HCT116 (cell line): Measurements from ENCODE around the gene SIPA1L3.

Experiments
- CBX3 ChIP-seq: IDR thresholded peaks from 2 replicates; pipeline ENCODE4 v1.6.1; 2012; ENCODE audit warnings: low read depth
- CEBPB ChIP-seq: IDR thresholded peaks from 2 replicates; pipeline ENCODE4 v1.6.1; 2012; ENCODE audit warnings: low read depth
- CTCF ChIP-seq, 3 experiments: fragments of 200-600 bp in 1 of 3; sonication (generic) in 1 of 3; IDR thresholded peaks in 2 of 3; conservative IDR thresholded peaks in 1 of 3; 2 replicates each; pipeline ENCODE4 v1.5.1; 2012 to 2017; ENCODE audit warnings: low read depth in 2 of 3, low read length in 2 of 3, antibody characterized with exemption in 1 of 3, borderline replicate concordance in 1 of 3, control low read depth in 1 of 3, mild to moderate bottlenecking in 1 of 3, mixed read lengths in 1 of 3, mixed run types in 1 of 3, moderate library complexity in 1 of 3; ENCODE audit not compliant: insufficient read depth in 1 of 3
- EZH2 ChIP-seq: fragments of 200-600 bp; sonication (generic); IDR thresholded peaks from 2 replicates; pipeline ENCODE4 v1.6.1; 2017; ENCODE audit warnings: antibody characterized with exemption, mixed run types
- EZH2phosphoT487 ChIP-seq: fragments of 200-600 bp; IDR thresholded peaks from 2 replicates; pipeline ENCODE4 v1.6.1; 2018; ENCODE audit warnings: antibody characterized with exemption, borderline replicate concordance
- POLR2A ChIP-seq: IDR thresholded peaks from 2 replicates; pipeline ENCODE4 v1.7.0; 2011; ENCODE audit warnings: borderline replicate concordance; ENCODE audit not compliant: insufficient read depth, insufficient read length; ENCODE audit errors: extremely low read depth
- POLR2AphosphoS5 ChIP-seq: IDR thresholded peaks from 2 replicates; pipeline ENCODE4 v1.6.1; 2011; ENCODE audit warnings: mild to moderate bottlenecking, low read depth, low read length, moderate library complexity
- SIN3A ChIP-seq: IDR thresholded peaks from 2 replicates; pipeline ENCODE4 v1.6.1; 2012; ENCODE audit warnings: low read depth
- SP1 ChIP-seq: IDR thresholded peaks from 2 replicates; pipeline ENCODE4 v1.6.1; 2012; ENCODE audit warnings: low read depth
- SRF ChIP-seq: IDR thresholded peaks from 2 replicates; pipeline ENCODE4 v1.6.1; 2012; ENCODE audit warnings: low read depth
- TF ChIP-seq, protein P1 (sequence below): IDR thresholded peaks from 2 replicates; pipeline ENCODE4 v1.6.1; 2012; ENCODE audit warnings: low read depth
- TF ChIP-seq, protein P2 (sequence below): IDR thresholded peaks from 2 replicates; pipeline ENCODE4 v1.6.1; 2012

DNA sequence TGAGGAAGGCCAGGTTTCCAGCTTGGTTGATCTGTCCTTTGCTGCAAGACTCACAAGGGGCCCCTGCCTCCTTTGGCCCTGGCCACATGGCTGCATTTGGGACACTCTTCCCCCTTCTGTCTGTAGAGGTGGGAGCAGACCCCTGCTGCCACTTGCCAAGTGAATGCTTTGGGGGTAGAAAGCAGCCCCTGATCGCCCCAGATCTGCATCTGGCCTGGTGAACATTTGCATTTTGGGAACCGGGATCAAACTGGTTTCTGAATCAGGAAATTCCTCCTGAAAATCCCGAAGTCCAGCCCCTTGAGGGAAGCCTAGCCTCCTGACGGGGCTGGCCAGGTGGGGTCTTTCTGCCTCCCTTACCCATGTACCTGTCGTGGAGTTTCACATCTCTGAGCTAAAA, 302.1 kb downstream of the SIPA1L3 start:
- TF ChIP-seq CTCF (IDR thresholded peaks at IDR 0.05 in 2 of 3, conservative IDR thresholded peaks at IDR 0.05 in 1 of 3; ENCODE audit: borderline replicate concordance in 1 of 3, insufficient read depth in 1 of 3, low read depth in 2 of 3, low read length in 2 of 3) (no peak), POLR2AphosphoS5 (no peak), CEBPB (no peak), EZH2phosphoT487 (no peak), EZH2 (no peak), POLR2A (no peak), SRF (no peak), SP1 (no peak), SIN3A (no peak), CBX3 (no peak)
- TF ChIP-seq, protein P1, sequence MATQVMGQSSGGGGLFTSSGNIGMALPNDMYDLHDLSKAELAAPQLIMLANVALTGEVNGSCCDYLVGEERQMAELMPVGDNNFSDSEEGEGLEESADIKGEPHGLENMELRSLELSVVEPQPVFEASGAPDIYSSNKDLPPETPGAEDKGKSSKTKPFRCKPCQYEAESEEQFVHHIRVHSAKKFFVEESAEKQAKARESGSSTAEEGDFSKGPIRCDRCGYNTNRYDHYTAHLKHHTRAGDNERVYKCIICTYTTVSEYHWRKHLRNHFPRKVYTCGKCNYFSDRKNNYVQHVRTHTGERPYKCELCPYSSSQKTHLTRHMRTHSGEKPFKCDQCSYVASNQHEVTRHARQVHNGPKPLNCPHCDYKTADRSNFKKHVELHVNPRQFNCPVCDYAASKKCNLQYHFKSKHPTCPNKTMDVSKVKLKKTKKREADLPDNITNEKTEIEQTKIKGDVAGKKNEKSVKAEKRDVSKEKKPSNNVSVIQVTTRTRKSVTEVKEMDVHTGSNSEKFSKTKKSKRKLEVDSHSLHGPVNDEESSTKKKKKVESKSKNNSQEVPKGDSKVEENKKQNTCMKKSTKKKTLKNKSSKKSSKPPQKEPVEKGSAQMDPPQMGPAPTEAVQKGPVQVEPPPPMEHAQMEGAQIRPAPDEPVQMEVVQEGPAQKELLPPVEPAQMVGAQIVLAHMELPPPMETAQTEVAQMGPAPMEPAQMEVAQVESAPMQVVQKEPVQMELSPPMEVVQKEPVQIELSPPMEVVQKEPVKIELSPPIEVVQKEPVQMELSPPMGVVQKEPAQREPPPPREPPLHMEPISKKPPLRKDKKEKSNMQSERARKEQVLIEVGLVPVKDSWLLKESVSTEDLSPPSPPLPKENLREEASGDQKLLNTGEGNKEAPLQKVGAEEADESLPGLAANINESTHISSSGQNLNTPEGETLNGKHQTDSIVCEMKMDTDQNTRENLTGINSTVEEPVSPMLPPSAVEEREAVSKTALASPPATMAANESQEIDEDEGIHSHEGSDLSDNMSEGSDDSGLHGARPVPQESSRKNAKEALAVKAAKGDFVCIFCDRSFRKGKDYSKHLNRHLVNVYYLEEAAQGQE = no peak
- TF ChIP-seq, protein P2, sequence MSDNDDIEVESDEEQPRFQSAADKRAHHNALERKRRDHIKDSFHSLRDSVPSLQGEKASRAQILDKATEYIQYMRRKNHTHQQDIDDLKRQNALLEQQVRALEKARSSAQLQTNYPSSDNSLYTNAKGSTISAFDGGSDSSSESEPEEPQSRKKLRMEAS = no peak
